Activated CD8-positive, alpha-beta memory T cell treated with anti-CD3 and anti-CD28 coated beads, Interleukin-2, amount 50 U/mL, for 24 hours (primary cell): ENCODE measurements around the gene FARP1.
A peak's percentile ranks its signal among the peaks of the same experiment; 100 is the strongest.

ENCODE experiments used
- DNase-seq: peaks from one replicate; pipeline ENCODE4 v3.0.0-alpha.2; 2020; ENCODE audit errors: extremely low read depth

Gene FARP1

GRCh38 chr13:98442391-98443230 lies 299.7 kb downstream of the FARP1 start:
- no peak for DNase-seq

DNA sequence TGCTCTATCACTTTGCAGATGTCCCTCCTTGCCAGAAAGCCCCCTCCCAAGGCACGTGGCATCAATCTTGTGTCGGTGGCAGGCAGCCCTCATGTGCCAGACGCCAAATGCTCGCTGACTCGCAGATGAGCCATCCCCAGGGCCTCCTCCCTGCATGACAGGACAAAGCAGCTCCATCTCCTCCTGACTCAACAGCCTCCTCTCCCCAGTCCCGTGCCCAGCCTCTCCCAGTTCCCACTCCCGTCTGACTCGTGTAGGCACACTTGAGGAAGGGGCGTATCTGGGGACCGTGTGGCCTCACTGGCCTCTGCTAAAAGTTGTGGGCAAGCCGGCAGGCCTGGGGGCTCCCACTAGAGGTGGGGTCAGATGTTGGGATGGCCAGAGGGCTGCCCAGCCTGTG lies 300.4 kb downstream of the FARP1 start:
- no peak for DNase-seq

DNA sequence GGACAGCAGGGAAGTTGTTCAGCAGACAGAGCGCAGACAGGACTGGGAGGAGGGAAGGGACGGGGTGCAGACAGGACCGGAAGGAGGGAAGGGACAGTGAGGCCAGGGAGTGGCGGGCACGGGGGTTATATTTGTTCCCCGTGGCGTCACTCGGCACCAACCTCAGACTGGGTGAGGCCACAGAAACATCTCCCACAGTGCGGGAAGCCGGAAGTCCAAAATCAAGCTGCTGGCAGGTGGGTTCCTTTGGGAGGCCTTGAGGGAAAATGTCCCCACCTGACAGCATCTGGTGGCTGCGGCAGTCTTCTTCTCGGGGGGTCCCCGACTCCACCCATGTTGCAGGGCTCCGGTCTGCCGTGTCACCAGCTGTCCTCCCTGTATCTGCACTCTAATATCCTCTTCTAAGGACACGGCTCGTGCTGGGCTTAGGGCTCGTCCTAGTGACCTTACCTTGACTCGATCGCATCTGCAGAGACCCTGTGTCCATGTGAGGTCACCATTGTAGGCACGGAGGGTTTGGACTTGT lies 301.0 kb downstream of the FARP1 start:
- DNase-seq = no peak

DNA sequence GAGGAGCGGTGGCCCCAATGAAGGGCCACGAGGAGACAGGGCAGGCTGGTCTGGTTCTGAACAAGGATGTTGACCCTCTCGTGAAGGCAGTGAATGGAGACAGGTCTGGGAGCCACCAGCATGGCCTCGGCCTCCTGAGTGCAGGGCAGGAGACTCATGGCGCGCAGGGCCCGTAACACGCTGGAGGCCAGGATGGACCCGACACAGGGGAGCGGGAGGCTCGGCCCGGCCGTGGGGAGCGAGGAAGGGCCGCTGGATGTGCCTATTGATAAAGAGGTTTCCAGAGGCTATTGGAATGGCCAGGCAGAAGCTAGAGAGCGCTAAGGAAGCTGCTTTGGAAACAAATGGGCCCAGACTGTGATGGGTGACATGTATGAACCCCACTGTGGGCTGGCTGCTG lies 301.5 kb downstream of the FARP1 start:
- DNase-seq = no peak

DNA sequence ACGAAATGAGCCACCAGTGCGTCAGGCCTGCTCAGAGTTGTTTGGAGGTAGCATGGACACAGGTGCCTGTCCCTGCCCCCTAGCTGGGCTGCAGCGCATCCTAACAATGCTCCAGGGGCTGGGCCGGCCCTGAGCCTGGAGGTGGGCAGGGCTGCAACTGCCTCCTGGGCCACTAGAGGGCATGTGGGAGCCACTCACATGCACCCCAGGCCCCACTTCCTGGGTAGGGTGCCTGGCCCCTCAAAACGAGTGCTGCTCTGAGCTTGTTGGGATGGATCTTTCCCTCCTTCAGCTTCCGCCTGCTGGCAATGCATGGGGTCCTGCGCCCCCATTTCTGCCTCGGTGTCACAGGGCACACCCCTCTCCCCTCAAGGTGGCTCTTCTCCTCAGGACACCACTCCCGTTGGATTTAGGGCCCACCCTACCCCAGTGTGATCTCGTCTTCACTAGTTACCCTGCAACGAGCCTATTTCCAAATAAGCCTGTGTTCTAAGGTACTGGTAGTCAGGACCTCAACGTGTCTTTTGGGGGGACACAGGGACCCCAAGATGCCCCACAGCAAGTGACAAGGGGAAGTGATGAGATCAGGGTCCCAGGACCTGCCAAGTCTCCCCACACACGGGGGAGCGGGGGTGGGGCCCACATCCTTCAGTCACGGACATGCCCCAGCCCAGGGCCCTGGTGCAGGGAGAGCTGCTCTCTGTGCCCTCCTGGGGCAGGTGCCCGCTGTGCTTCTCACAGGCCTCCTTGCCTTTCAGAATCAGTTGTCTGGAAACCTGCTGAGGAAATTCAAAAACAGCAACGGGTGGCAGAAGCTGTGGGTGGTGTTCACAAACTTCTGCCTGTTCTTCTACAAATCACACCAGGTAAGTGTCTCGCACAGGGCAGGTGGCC lies 302.7 kb downstream of the FARP1 start:
- DNase-seq = peak; percentile 49

GRCh38 chr13:98446234-98446621 lies 303.3 kb downstream of the FARP1 start:
- no peak for DNase-seq

GRCh38 chr13:98447130-98447529 lies 304.2 kb downstream of the FARP1 start:
- DNase-seq = no peak

GRCh38 chr13:98447881-98448641 lies 305.2 kb downstream of the FARP1 start:
- DNase-seq = no peak

GRCh38 chr13:98448642-98448928 lies 305.7 kb downstream of the FARP1 start:
- no peak for DNase-seq

- no peak for DNase-seq
Measured at GRCh38 chr13:98449273-98449672, 306.4 kb downstream of the FARP1 start.

DNA sequence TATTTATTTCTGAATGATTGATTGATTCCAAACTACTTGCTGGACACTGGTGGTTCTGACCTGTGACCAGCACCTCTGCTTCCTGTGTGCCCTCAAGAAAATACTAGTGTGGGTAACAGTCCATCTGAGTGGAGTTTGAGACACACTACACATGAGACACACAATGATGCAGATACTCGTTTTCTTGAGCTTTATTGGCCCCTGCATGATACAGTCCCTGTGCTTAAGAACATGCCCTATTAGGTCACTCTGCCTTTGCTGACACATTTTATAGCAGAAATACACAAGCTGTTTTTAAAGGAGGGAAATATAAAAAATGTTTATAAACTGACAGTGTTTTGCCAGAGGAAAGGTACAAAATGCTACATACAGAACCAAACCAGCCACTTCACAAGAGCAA lies 307.1 kb downstream of the FARP1 start:
- no peak for DNase-seq

- no peak for DNase-seq
Measured at GRCh38 chr13:98450539-98451111, 307.7 kb downstream of the FARP1 start.

GRCh38 chr13:98451676-98452470 lies 309.0 kb downstream of the FARP1 start:
- no peak for DNase-seq

DNA sequence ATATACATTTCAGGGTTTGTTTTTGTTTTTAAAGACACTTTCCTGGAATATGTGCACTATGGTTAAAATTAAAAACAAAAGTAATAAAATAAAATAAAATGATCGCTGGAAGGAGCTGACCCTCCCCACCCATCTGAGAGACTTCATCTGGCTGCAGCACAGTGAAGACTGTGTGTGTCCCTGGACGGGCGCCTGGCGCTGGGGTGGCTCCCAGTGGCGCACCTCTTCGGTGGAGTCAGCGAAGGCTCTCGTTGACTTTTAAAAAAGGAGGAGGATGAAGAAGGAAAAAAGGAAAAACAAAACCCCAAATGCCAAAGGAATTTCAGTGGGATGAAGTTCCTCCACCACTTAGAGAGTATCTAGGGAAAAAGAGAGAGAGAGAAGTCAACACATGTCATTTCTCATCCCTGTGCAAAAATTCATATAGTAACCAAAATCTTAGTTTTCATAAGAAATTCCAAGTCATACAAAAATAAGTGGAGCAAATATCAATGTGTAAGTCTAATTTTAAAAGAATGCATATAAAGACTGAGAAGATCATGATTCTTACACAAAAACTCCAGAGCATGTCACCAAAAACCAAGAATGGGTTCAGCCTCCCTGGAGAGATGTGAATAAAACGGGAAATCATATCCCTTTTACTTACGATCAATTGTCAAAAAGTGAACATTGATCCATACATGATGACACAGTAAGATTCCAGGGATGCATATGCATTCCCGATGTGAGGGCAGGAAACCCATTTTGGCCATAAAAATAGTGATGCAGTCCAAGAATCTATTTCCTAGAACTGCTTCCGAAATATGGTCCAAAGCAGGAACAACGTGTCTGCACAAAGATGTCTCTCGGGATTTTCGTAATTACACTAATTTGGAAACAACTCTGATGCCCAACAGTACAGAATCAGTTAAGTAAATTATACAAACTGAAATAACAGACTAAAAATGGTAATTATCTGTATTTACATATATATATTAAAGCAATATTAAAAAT lies 310.3 kb downstream of the FARP1 start:
- DNase-seq = no peak

GRCh38 chr13:98454389-98454881 lies 311.5 kb downstream of the FARP1 start:
- no peak for DNase-seq

- DNase-seq = no peak
Measured at GRCh38 chr13:98456413-98456845, 313.5 kb downstream of the FARP1 start.

GRCh38 chr13:98457053-98457452 lies 314.2 kb downstream of the FARP1 start:
- no peak for DNase-seq

DNA sequence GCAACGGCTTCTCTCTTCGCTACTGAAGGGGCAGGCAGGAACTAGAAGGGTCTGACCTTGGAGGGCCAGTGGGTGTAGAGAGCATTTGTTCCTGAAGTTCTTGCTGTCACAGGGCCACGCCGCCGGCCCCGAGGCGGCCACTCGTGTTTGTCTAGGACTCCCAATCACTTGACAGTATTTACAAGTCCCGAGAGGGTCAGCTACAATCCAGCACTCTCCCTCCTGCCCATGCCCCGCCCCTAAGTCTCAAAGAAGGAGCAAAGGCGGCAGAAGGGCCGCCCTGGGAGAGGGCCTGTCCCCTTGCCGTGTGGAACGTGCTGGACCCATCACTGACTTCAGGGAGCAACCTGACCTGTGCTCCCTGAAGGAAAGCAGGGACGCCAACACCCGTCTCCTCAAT lies 315.5 kb downstream of the FARP1 start:
- no peak for DNase-seq

GRCh38 chr13:98459171-98459681 lies 316.3 kb downstream of the FARP1 start:
- no peak for DNase-seq
